DMS114 treated with DMSO at 0.1 percent for 48 hours (cell line): ENCODE results near the gene RNF166.

Experiments used
- DNase-seq: peaks from one replicate; lab custom pipeline; 2025; ENCODE audit not compliant: unreplicated experiment; lab: John Stamatoyannopoulos, UW

Gene RNF166

GRCh38 chr16:88706965-88707826 is 988 bp upstream of the RNF166 start:
- DNase-seq = no peak

- DNase-seq = no peak
These were observed 393 bp downstream of the RNF166 start for GRCh38 chr16:88705801-88706228.

DNA sequence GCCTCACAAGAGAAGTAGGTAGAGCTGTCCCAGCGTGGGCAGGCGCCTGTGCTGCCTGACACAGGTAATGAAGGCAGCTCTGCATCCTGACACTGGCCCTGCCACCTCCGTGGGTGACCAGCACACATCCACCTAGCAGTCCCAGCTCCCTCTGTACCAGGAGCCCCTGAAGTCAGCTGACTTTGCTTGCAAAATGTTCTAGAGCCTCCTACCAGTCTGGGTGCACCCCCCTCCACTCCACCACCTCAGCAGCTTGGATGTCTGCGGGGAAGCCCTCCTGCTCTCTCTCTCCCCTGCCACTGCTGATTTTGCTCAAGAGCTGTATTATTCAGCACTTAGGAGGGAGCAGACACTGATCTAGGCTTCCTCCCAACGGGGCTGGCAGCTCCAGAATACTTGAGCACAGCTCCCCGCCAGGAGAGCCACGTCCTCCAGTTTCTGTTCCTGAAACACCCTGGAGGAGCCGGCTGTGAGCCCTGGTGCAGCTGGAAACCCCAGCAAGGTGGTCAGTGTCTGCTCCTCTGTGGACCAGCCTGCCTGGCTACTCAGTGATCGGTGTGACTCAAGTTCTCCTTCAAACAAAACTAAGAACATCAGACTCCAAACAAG is 1.0 kb downstream of the RNF166 start:
- no peak for DNase-seq

- no peak for DNase-seq
These were observed 2.5 kb downstream of the RNF166 start for GRCh38 chr16:88703486-88704309.

- no peak for DNase-seq
These were observed 3.6 kb downstream of the RNF166 start for GRCh38 chr16:88702371-88703210.

DNA sequence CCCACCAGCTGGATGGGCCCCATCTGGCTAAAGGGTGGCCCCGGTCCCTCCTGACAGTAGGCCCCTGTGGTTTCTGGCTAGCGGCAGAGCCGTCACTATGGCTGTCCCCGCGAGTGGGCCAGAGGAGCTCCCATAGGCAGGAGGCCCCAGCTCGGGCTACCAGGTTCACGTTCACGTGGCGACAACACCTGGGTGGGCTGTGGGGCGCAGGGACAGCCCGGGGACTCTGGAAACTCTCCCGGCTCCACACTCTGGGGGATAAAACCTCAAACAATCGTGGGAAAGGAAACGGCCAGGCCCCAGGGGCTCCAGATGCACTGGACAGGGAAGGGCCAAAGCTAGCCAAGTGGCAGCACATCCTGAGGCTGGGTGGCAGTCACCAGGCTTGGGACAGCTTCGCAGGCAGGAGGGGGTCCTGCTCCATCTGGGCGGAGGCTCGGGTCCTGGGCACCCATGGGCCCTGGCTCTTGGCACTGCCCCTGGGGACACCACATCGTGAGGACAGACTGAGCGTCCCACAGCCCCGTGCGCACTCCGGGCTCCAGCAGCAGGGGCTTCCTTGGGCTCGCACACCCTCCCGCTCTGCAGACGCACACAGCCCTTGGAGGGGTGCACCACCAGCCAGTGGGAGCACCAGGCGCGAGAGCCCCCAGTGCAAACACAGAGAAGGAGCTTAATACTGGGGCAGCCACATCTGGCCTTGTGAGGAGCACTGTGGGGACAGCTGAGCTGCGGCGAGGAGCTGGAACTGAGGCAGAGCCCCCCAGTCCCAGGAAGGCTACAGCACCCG is 4.4 kb downstream of the RNF166 start:
- DNase-seq = no peak

- DNase-seq = no peak
These were observed 5.3 kb downstream of the RNF166 start for GRCh38 chr16:88700636-88701482.

DNA sequence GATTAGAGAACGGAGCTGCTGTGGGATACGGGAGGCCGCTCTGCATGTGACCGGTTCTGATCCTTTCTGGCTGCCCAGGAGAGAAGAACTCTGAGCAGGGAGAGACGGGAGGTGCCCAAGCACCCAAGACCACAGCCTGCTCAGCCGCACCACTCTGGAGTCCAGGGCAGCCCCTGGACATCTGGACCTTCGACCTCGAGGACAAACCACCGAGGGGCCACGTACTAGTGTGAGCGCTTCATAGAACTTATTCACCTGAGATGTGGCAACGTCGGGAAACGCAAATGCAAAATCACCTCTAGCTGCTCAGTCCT is 5.9 kb downstream of the RNF166 start:
- no peak for DNase-seq

GRCh38 chr16:88699180-88699579 is 7.0 kb downstream of the RNF166 start:
- no peak for DNase-seq

- DNase-seq = no peak
These were observed 7.6 kb downstream of the RNF166 start for GRCh38 chr16:88698646-88699045.

- DNase-seq = no peak
These were observed 8.2 kb downstream of the RNF166 start for GRCh38 chr16:88697831-88698615.

GRCh38 chr16:88697116-88697830 is 8.9 kb downstream of the RNF166 start:
- DNase-seq = no peak

- DNase-seq = no peak
These were observed 9.8 kb downstream of the RNF166 start for GRCh38 chr16:88696441-88696840.

- DNase-seq = no peak
These were observed 10.5 kb downstream of the RNF166 start for GRCh38 chr16:88695753-88696152.

DNA sequence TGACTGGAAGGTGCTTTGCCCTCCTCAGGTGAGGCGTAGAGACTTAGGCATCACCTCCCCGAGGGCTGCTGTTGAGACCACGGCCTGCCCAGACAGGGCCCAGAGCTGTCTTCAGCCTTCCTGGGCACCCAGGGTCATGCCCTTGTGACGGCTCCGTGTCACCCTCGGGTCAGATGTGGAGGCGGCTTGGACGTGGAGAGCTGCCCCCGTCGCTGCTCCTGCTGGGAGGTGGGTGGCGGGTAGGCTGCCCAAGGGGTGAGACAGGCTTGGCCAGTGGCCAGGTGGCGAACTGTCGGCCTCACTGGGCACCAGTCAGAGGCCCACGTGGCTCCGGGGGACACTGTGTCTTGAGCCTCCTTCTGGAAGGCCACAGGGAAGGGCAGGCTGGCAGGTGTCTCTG is 11.0 kb downstream of the RNF166 start:
- no peak for DNase-seq

DNA sequence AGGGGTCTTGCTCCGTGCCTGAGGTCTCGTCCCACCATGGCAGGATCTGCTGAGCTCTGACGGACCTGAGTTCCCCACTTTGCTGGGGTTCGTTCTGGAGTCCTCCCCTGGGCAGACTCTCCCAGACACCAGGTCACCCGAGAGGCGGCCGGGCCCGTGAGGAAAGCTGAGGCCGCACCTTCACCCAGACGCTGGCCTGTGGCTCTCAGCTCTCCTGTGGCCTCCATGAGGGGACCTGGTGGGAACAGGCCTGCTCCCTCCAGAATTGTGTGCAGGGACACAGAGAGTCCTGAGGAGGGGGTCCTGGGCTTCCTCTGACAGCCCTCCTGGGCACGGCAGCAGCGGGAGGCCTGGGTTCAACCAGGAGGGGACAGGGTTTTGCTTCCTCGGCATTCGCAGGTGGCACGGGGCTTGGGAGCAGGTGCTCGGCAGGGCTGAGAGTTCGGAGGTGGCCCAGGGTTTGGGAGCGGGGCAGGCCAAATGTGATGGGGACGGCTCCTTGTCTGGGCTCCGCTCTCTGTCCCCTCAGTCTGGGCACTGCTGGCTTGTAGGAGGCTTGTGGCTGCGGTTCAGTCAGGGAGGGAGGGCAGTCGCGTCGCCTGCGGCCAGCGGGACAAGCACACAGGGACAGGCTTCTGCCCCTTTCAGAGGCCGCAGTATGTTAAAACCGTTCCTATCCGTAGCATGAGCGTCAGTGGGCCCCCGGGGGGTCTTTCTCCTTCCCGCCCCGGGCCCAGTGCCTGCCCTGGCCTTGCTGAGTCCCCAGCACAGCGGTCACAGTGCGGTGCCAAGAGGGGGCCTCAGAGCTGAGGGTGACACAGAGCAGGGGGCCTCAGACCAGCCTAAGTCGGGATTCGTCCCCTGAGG is 11.8 kb downstream of the RNF166 start:
- no peak for DNase-seq
